Fibroblast of skin of scalp (primary cell): Measurements from ENCODE around the gene TTLL12.
A peak's percentile ranks its signal among the peaks of the same experiment; 100 is the strongest.

Experiments used
- DNase-seq: peaks from one replicate; pipeline ENCODE4 v3.0.0-alpha.2; 2013

The TTLL12 gene

DNA sequence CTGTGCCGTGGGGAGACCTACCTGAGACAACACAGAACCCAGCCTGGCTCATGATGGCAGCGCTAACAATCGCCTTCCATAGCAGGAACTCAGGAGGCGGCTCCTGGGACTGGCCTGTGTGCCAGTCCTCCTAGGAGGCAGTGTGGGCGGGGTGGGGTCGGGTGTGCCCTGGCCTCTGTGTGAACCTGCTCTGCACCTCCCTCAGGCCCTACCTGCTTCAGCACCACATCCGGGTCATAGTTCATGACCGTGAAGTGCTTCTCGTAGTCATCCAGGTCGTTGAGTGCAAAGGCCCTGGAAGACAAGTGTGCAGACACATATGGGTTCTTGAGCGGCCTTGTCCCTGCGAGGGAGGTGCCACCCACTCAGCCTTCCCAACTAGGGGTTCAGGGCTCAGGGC lies 15.3 kb downstream of the TTLL12 start:
- no peak for DNase-seq

DNA sequence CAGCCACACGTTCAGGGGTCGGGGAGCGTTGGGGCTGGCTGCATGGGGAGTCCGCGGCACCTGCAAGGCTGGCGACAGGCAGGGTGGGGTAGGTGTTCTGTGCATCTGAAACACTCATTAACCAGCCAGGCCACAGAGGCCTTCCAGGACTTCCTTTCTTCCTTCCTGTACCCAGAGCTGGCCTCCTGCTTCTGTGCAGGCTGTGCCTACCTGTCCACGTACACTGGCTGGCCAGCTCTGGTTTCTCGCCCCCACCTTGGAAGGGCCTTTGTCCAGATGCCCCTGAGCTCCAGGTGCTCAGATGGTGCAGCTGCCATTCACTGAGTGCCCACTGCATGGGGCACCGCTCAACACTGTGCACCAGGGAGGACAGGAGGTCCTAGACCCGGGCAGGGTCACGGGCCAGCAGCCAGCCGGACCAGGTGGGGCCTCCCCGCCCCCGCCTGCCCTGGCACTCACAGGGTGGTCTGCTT lies 15.9 kb downstream of the TTLL12 start:
- no peak for DNase-seq

DNA sequence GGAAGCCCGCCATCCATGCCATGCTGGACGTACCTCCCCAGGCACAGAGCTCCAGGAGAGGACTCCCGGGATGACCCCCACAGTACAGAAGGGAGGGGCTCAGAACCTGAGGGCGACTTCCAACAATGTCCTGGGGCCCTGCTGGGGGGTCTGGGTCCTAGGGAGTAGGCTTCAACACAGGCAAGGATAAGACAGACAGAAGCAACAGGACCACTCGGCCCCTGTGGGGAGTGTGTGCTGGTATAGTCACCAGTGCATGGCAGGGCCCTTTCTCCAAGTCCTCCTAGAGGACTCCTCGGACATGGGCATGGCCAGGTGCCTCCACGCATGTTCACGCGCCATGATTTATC lies 16.8 kb downstream of the TTLL12 start:
- no peak for DNase-seq

DNA sequence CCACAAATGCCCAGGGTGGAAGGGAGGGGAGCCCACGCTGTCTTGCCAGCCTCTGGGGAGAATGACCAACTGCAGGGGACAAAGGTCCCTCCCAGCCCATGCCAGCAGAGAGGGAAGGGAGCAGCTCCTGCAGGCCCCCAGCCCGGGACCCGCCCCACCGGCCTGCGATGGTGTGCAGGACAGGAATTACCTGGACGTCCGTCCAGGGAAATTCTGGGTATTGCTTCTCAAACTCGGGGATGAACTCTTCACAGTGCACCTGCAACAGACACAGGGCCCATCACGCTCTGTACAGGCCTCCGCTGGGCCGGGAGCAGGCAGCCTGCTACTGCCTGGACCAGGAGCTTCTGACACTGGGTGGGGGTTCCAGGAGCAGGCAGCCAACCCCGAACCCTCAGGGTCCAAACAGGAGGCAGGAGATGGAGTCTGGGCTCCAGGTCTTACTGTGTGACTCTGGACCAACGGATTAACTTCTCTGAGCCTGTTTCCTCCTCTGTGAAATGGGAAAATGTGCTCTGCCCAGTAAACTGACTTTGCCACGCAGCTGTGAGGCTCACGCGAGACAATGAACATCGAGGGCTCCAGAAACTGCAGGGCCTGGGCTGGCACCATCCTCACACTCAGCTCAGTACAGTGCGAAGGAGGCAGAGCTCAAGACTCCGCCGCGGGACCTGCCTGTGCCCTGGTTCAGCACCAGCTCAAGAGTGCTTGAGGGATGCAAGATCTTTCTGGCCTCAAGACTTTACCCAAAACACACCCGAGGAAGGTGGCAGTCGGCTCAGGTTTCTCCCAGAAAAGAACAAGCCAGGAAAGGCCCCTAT lies 17.4 kb downstream of the TTLL12 start:
- DNase-seq: no peak

DNA sequence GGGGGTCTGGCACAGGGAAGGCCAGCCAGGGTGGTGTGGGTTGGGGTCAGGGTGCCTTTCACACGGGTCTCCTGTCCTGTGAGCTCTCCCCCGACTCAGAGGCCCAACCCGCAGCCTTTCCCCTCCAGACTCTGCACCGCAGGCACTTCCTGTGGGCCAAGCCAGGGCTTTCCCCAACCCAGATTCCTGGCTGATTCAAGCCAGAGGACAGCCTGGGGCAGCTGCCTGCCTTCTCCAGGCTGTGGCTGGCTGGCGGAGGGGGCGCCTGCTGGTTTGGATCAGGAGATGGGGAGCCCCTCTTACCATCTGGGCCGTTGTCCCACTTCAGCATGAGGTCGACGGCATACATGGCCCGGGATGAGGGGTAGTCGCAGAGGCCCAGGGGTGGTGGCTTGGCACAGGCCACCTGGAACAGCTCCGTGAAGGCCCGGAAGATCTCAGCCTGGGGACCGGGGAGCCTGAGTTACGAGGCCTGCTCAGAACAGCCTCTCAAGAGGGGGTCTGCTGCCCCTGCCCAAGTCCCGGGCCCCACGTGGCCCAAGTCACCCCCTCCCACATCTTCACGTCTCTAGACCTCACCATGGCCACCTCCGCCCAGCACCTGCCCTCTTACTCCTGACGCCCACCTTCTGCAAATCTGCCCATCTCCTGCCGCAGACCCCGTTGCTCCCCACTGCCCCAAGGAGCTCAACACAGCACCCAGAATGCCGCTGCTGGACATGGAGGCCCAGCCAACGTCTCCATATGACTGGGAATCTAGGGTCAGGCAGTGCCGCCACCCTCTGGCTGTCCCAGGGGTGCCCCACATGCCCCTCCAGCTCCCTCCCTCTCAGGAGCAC lies 18.2 kb downstream of the TTLL12 start:
- DNase-seq: peak; percentile 74

DNA sequence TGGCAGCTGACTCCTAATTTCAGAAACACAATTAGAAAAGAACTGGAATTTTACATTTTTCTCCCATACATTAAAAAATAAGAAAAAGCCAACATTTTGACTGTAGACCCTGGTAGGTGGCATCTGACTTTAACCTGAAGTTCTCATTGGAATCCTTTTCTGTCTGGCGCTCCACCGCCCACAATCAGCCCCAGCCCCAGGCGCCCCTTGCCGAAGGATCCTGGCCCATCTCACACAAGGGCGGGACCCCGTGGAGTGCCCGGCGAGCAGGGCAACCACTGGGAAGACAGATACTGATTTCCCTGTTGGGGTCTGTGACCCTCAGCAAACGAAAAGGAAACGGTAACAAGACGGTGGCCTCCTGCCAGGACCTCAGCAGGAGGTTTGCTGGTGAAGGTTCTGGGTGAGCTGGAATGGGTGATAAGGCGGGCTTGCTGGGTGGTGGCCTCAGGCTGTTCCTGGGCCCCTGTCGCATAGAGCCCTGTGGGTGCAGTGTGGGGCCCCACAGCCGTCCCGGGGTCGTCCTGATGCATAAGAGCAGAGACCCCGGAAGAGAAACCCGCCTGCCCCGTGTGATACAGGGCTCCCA lies 19.8 kb downstream of the TTLL12 start:
- DNase-seq: no peak

DNA sequence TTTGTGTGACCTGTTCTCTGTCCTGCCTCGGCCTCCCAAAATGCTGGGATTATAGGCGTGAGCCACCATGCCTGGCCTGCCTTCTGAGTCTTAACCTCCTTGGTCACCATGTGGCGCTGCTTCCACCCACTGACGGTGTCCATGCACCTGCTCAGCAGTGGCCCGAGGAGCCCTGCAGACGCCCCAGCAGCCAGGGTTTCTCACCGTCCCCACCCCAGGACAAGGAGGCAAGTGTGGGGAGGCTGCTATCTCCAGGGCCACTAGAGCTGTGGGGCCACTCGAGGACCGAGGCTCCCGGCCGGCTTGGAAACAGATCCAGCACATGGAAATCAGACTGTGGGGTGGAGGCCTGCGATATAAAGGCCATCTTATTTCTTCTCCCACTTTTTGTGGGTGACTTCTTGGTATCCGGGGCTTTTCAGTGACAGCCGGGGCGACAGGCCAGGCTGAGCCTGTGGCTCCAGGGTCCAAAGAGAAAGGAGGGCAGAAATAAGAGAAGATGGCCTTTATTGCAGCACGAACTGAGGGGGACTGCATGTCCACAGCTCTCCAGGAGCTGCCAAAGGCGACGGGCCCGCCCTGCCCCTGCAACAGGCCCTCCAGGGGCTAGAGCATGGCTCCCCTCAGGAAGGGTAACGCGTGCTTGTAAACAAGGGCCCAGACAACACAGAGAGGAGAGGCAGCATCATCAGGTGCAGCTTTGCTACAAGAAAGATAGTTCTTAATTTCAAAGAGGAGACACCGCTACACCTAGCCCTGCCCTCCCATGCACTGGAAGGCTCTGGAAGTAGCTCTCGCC lies 20.6 kb downstream of the TTLL12 start:
- DNase-seq: no peak

DNA sequence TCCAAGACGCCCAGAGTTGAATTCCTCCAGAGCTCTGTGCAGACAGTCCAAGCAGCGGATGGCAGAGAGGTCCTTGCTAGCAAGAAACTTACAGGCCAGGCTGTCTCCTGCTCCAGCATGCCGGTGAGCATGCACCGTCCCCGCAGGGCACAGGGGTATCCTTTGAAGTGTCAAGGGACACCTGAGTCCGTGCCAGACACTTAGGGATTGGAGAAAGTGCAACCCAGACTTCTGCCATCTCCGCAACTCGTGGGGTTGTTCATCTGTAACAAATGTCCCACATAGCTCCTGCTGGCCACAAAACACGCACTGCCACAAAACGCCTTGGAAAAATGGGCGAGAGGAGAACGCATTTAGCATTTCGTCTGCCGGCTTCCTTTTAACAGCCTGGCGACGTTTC lies 22.3 kb downstream of the TTLL12 start:
- no peak for DNase-seq

DNA sequence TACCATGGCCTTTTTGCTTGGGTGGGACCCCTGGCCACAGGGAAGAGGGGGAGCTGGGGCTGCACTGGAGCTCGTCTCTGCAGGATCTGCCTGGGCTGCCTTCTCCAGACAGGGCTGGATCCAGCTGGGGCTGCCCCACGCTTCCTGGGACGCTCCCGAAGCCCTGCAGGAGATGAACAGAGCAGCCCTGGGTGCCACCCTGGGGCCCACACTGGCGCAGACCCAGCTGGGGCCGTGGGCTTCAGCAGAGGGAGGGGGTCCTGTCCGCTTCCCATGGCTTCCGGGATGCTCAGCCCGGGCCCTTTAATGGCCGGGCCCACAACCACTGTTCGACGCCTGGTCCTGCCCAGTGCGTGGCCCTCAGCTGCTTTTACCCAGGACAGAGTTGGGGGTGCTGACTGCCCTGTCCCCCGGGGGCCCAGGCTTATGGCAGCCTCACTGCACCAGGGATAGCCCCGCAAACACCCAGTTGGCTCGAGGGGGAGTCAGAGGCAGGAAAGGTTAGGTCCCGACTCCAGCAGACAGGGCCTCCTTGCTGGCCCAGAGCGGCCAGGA lies 23.6 kb downstream of the TTLL12 start:
- DNase-seq: no peak

DNA sequence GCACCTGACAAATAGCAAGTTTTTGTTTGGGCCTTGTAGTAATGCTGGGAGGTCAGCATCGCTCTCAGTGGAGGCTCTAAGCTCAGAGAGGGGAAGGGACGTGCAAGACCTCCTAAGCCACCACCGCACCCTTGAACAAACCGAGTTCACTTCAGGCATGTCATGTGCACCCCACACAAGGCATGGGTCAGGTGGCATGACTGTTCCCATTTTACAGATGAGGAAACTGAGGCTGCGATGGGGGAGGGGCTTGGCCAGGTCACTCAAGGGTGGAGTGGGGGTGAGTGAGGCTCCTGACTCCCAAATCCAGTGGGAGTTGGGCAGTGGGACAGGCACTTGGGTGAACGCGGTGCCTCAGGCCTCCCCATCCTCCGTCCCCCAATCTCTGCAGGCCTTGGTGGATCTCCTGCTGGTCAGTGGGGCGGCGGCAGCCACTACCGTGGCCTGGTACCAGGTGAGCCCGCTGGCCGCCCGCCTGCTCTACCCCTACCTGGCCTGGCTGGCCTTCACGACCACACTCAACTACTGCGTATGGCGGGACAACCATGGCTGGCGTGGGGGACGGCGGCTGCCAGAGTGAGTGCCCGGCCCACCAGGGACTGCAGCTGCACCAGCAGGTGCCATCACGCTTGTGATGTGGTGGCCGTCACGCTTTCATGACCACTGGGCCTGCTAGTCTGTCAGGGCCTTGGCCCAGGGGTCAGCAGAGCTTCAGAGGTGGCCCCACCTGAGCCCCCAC lies 24.4 kb downstream of the TTLL12 start:
- DNase-seq: no peak

DNA sequence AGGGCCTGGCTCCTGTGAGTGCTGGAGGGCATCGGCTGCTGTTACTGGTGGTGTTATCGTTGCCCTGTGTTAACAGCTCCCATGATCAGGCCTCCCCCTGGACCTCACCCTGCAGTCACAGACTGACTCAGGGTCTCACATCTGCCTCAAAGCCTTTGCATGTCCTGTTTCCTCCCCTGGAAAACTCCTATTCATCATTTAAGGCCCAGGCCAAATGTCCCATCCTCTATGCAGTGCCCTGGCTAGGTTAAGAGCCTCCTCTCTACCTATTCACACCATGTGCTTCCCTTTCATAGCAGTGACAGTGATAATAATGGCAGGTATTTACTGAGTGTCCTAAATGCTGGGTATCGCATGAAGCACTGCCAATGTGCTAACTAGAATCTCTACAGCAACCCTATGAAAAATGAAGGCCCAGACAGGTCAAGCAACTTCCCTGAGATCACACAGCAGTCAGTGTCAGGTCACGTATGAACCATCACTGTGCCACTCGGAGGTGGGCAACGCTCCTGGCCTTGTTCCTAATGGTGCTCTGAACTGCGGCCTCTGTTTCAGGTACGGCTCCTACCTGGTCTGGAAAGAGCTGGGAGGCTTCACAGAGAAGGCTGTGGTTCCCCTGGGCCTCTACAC lies 26.3 kb downstream of the TTLL12 start:
- no peak for DNase-seq

DNA sequence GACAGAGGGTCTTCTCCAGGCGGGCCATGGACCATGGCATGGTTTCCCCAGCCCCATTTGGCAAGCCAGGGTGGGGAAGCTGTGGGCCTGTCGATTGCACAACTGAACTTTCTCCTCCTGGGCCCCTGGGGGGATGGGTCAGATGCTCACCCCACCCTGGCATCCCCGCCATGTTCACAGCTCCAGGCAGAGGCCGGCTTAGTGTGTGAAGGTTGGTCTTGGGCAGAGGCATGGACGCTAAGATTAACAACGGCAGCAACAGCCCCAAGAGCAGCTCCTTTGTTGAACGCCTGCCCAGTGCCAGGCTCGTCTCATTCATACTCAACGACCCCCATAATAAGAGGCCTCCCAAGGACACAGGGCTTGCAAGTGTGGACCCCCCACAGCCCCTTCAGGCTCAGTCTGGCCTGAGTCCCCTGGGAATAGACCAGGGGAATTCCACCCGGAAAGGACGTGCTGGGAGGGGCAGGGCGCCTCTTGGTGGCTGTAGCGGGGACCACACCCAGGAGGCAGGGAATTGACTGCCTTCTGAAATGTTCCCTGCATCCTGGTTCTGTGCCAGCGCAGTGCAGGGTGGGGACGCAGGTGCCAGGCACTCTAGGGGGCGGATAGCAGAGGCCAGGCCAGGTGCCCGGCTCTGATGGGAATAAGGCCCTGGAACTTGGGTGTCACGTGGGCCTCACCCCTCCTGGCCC lies 27.3 kb downstream of the TTLL12 start:
- DNase-seq: peak; percentile 54

DNA sequence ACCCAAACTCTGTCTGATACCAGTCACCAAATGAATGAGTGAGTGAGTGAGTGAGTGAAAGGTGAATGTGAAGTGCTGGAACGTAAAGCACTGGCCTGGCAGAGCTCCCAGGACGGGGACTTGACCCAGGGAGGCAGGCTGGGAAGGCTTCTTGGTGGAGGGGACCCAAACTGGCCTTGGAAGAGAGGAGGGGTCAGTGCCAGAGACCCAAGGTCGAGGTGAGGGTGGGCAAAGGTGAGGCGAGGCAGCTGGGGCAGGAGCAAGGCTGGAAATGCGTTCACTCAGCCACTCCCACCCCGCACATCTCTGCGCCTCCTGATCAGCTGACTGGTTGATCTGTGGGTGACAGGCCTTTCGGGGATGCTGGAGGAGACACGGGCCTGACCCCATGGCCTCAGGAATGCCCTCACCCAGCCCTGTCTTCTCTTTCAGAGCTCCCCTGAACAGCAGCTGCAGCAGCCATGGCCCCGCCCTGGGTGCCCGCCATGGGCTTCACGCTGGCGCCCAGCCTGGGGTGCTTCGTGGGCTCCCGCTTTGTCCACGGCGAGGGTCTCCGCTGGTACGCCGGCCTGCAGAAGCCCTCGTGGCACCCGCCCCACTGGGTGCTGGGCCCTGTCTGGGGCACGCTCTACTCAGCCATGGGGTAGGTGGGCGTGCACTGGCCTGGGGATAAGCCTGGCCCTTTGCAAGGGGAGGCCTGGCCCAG lies 28.0 kb downstream of the TTLL12 start:
- DNase-seq: no peak

DNA sequence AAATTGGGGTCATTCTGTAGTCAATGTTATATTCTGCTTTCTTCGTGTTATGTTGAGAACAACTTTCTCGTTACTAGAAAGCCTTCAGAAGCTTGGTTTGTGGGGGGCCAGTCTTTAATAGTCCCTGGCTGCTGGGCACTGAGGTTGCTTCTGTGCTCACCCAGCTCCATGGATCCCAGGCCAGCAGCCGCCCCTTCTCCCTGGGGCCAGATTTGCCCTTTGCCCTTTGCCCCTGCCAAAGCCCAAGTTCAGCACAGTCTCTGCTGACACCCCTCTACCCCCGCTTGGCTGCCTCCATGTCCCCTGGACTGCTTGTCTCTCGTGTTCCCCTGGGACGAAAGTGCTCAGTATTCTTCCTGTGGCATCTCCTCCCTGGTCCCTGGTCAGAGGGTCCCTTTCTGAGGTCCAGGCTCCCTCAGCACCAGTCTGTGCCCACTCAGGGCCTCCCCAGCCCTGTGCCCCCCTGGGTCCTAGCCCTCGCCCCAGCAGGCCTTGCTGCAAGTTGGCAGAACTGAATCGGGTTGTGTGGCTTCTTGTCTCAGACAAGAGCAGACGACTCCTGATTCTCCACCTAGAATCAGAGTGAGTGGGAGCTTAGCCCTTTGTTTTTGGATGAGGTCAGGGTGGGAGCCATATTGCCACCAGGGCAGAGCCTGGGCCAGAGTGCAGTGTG lies 28.9 kb downstream of the TTLL12 start:
- no peak for DNase-seq

DNA sequence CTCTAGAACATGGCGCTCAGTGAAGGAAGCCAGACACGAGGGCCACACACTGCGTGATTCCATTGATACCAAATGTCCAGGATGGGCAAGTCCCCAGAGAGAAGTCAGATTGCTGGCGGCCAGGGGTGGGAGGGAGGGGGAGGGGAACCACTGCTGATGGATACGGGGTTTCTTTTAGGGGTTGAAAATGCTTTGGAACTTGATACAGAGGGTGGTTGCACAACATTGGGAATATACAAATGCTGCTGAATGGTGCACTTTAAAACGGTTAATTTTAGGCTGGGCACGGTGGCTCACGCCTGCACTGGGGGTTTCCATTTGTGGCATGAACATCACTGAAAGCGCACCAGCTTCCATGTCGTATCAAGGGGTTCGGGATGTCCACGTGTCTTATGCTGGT lies 30.5 kb downstream of the TTLL12 start:
- DNase-seq: no peak

DNA sequence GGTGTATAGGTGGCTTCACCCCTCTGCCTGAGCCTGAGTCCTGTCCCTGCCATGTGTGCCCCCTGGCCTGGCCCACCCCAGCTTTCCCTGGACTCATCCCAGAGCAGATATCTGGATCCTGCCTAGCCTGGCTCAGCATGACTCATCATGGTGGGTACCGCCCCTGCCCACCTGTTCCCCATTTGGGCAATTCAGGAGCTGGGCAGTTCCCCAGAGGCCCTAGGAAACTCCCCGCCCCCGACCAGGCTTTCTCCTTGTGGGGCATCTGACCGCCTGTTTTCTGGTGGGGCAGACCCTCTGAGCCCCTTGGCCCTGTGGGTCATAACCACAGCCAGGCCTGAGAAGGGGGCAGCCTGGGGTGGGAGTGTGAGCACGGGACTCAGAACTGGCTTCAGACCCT lies 31.1 kb downstream of the TTLL12 start:
- no peak for DNase-seq

DNA sequence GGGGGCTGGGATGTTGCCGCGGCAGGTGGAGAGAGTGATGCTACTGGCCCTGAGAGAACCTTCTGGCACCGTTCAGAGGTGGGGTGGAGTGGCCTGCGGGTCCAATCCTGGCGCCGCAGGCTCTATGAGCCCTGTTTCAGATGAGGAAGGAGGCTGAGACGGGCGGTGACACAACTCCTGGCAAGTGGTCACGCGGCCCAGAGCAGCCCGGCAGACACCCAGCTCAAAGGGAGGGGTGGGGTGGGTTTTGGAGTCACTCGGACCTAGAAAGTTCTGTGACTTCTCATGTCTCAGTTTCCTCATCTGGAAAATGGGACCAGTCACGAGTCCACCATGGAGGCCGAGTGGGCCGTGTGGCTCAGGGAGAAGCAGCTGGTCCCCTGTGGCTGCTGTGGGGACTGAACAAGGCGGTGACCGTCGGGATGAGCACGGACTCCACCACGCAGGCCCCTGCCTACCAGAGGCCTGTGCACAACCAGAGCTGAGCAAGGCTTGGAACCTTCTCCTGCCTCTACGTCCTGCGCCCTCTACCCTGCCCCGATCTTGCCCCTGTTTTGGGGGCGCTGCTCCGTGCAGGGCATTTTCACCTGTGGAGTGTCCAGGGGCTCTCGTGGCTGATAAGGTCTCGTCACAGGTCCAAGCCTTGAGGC lies 31.9 kb downstream of the TTLL12 start:
- no peak for DNase-seq

DNA sequence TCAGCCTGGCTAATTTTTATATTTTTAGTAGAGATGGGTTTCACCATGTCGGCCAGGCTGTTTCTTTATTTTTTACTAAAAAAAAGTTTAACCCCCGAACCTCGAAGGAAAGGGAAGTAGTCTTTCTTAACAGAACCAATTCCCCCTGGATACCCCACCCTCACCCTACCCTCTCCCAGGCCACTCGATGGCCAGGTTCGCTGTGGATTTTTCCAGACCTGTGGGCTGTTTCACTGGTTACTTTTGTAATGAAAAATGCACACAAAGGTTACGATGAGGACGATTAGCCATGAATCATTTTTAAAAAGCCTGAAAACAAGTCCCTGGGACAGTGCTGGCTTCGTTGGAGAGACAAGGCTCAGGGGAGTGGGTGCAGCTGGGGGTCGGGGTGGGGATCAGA lies 33.0 kb downstream of the TTLL12 start:
- DNase-seq: no peak
